ENCODE data around the gene DHX29.

DHX29 gene

DNA sequence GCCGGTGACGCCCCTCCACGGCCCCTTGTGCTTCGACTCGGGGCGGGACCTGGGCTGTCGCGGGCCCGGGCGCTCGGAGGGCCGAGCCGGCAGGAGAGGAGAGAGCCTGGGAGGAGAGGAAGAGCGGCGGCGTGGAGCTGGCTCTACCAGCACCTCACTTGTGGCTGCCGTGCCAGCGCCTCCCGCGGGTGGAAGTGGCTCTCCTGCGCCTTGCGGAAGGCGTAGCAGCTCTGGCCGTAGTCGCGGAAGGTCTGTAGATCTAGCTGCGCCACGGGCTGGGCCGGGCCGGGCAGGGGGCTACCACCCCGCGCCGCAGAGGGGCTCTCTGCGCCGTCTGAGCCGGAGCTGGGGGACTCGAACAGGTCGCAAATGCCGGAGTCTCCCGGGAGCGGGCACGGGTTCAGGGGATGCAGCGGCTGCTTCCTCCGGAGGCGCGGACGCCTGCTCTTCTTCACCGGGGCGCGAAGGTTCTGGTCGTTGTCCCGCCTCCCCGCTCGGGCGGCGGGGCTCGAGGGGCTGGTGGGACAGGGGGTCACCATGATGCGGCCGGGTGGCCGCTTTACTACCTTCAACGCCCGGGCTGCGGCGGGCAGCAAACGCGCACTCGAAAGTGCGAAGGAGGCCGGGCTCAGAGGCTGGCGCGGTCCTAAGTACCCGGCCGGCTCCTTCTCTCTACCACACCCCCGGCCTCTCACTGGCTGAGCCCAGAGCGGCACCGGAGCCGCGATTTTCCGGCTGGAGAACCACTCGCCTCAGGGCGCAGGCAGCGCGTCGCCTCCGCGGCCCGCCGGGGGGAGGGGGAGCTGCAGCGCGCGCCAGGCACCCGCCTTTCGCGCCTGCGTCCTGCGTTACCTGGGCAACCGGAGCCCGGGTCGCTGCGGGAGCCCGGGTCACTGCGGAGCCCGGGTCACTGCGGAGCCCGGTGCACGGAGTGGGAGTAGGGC is 74.2 kb downstream of the DHX29 start, which contains the start of gene CCNO:
Gene CCNO, minus strand, starts transcription at position 624 of the 944 bp plus-strand sequence. Its CDS starts 85 bp downstream, at position 539.
- no peak for DNase-seq (ENCODE audit: low read depth in 2 of 2)

DNA sequence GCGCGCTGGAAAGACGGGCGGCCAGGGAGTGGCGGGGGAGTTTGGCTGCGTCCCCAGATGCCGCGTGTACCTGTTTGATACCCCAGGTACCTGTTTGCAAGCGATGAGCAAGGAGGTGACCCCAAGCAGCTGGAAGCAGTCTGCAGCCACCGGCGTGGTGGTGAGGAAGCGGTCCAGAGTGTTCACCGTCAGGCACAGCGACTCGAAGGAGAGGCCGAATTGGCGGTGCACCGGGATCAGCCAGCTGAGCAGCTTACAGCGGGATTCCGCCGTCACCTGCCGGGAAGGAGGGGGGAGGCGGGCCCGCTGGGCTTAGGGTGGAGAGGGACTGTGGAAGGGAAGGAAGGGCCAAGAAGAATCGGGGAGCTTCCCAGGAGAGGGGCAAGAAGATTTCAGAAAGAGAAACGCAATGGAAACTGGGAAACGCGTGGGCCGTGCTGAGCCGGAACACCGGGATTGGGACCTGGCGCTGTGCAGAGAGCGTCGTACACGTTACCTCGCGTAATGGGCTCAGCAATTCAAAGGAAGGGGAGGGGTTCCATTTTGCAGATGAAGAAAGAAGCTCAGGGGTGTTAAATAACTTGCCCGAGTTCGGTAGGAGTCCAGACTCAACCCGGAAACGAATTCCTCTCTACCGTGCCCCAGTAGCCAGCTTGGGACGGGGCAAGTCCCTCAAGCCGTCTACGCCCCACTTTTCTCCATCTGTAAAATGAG is 75.1 kb downstream of the DHX29 start:
- DNase-seq (ENCODE audit: low read depth in 2 of 2), result no peak

DNA sequence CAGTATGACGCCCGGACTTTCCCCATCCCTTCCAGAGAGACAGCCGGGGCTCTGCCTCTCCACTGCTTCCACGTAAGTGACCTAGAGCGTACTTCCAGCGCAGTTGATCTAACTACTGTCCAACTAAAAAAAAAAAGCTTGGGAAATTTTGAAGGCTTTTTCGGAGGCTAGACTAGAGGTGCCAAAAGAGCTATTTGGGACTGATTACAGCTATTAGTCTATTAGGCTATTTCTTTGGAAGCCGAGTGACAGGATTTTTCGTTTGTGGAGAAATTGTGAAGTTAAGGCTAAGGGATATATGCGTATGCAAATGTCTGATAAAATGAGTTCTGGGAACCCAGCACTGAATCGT is 75.6 kb downstream of the DHX29 start:
- no peak for DNase-seq (ENCODE audit: low read depth in 2 of 2)

DNA sequence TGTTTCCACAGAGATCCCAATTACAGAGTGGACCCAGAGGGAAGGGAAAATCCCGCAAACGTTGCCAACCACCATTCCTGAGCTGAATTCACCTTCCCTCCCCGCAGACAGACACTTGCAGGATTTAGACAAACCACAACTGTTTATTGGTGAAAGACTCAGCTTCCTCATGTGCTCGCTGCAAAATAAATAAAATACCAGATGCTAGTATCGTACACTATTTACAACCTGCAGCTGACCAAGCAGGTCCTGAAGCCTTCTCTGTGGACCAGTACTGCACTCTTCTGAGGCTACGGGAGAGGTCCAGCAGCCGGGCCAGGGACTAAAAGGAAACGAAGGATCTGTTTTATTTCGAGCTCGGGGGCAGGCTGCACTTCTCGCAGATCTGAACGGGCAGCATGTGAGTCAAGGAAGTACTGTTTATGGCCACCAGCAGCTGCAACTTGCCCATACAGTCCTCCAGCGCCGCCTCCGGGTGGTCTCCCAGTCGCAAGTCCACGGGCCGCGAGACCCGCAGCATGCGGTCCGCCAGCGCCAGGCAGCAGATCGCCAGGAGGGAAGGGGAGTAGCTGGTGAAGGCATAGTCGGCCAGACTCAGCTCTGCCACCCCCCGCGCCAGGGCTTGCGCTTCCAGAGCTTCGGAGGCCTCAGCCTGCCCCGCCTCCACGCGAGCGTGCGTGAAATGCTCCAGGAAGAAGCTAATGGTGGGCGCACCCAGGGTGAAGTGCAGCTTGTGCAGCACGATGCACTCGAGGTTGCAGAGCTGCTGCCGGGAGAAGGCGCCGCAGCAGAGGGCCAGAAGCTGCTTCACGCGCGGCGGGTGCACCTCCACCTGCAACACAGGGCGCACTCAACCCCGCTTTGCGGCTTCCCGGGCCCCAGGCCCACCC is 76.2 kb downstream of the DHX29 start:
- DNase-seq (ENCODE audit: low read depth in 2 of 2), result no peak

DNA sequence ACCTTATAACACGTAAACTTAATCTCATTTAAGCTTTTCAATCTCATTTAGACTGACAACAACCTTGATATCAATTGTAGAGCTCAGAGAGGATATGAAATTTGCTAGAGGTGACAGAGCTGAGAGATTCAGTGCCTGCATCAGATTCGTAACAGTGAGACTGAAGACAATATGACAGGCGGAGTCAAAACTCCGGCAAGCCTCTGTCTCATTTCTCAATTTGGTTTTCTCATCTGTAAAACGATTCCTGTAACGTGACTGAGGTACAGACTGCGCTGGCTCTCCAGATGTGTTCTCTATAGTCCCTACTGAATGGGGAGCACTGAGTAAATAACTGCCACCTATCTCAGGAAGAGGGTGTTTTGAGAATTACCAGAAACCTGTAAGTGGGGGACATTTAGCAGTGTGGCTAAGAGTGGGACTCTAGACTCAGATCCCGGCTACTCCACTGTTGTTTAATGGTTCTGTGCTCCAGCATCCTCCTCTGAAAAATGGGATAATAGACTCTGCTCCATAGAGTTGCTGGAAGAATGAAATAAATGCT is 77.3 kb downstream of the DHX29 start:
- no peak for DNase-seq (ENCODE audit: low read depth in 2 of 2)

DNA sequence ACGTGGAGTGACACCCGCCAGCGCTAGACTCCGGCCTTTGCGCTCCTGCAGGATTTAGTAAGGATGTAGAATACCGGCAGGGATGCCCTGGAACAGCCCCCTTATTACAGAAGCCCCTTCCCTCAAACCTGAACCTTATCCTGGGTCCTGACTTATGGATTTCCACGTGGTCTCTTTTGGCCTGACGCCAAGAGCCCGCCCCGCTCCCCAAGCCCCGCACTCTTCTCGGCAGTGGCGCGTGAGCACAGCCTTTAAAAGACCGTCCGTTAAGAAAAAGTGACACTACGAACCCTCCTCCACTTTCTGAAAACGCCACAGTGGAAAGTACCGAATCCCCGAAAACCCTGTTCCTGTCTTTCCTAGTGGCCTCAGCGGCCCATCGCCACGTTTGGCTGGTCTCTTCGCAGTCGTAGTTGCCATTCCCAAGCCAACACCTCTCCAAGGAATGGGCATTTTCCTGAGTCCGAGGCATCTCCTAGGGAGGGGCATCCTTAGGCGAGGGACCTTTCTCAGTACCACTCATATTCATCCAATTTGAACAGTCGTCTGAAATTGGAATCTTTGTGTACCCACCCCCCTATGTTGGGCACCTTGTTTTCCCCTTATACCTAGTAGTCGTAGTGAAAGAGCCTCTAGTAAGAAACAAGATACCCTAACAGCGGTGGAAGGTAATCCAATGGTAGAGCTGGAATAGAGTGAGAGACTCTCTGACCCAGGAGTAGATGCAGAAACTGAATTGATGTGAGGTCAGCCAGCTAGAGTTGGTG is 79.6 kb downstream of the DHX29 start:
- DNase-seq (ENCODE audit: low read depth in 2 of 2), result no peak

DNA sequence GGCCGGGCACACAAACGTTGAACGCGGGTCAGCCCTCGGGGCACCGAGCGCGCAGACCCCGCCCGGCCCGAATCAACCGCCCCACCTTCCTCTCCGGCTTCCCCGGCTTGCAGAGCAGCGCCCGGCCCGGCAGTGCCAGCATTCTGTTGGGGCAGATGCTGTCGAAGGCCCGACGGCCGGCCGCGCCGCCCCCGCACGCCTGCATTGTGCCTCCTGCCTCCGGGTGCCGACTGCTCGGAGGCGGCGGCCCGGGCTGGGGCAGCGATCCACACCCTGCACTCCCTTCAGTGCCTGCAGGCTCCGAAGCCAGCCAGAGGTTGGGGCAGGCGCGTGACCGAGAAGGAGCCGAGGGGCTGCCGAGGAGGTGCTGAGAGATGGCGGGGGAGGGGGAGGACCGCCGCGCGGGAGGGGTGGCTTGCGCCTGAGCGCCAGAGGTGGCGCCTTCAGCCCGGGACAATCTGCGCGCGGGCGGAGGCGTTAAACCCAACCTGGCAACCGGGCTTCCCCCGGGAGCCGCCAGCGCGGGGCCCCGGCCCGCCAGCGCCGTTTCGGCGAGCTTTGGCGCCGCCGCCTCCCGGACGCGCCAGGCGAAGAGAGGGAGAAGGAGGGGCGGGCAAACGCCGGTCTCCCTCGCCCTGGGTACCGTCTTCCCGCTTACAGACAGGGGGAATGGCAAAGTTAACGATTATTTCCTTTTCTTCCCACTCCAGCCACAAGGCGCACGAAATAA is 80.4 kb downstream of the DHX29 start, which contains the start of gene MCIDAS:
Gene MCIDAS, minus strand, starts transcription at position 382 of the 730 bp plus-strand sequence. Its CDS starts 177 bp downstream, at position 205.
- DNase-seq (ENCODE audit: low read depth in 2 of 2), result no peak

DNA sequence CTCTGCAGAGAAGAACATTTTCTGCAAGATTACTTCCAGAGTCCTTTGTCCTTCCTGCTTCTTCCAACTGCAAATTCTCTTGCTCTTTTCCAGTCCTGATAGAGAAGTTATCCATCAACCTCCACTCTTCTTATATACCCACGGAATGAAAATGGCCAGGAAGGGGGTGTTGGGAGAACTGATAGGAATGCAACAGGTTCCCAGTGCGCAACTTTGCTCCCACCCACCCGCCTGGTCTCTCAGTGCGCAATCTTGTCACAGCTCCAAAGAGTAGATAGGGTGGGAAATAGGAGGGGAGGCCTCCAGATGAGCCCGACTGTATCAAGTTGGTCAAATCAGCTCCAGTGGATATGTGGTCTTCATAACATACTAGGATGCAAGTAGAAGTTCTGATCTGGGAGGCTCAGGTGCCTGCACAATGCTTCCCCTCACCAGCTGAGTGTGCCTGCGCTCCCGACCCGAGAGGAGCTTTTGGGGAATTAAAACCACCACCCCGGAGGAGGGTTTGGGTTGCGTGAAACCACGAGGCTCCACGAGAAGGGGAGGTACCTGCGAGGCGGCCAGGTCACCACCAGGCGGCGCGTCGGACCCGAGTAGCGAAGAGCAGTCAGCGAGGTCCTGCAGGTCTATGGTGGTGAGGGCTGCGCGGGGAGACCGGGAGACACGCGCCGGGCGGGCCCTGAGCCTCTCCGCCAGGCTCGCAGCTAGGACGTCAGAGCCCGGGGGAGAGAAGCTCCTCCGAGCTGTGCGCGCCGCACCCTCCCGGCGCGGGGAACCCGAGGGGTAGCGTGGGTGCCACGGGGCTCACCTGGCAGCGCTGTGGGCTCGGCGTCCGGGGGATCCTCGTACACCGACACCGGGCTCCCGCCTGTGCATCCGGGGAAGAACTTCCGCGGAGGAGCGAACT is 81.2 kb downstream of the DHX29 start:
- no peak for DNase-seq (ENCODE audit: low read depth in 2 of 2)

DNA sequence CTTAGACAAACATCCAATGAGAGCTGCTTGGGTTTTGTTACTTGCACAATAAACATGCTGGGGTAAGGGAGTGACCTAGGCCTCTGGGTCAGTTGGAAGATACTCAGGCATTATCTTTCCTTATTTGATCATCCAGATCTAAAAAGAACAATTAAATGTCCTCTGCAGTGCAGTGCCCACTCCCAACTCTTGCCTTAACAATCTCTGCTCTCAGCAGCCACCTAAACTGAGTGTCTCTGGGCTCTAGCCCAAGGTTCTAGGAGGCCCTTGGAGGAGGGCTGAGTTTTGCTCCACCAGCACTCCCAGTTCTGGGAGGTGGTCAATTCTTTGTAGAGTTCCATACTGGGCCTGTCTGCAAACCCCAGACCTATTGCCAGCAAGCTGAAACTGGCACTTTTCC is 82.1 kb downstream of the DHX29 start:
- no peak for DNase-seq (ENCODE audit: low read depth in 2 of 2)

DNA sequence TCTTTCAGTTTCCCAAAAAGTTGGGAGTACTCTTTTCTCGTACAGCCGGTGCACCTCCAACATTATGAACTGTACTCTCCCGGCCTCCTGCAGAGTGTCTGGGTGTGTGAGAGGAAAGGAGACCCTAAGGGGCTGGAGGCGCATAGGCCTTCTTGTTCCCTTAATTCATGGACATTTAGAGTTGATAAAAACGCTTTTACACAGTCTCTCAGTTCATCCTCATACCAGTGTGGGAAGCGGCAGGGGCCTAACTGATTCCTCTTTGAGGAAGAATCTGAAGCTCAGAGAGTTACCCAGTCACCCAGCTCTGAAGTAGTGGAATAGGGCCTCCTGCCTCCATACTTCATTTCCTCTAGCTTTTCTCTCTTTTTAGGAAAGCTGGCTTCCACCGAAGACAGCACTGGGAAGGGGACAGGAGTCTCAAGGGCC is 83.7 kb downstream of the DHX29 start:
- no peak for DNase-seq (ENCODE audit: low read depth in 2 of 2)

DNA sequence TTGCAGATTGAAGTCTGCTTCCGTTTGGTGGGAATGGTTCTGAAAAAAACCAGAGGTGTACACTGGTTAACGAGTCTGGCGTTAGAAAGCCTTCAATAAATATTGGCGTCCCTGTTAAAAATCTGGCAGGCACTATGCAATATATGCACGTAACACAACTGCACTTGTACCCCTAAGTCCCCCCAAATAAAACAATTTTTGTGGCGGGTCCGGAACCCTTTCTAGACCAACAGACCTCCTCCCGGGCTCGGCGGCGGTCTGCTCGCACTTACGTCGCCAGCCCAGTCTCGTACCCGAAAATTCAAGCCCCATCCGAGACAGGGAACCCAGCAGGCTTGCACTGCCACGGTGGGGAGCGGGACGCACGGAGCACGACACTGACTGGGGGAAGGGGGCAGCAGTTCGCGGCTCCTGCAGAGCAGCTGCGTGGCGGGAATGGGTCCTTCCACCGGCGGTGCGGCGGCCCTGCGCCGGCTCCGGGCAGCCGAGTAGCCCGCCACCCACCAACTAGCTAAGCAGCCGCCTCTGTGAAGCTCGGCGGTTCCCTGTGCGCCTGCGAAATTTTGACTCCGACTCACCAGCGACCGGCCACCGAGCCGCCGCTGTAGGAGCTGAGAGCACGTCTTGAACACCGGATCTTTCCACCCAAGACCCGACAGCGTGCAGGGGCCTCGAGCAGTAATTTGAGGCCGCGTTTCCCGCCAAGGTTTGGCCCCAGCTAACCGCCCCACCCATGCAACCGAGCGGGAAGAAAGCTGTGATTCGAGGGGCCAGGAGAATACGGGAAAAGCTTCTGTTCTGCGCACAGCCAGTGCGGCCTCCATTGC is 84.3 kb downstream of the DHX29 start:
- no peak for DNase-seq (ENCODE audit: low read depth in 2 of 2)

DNA sequence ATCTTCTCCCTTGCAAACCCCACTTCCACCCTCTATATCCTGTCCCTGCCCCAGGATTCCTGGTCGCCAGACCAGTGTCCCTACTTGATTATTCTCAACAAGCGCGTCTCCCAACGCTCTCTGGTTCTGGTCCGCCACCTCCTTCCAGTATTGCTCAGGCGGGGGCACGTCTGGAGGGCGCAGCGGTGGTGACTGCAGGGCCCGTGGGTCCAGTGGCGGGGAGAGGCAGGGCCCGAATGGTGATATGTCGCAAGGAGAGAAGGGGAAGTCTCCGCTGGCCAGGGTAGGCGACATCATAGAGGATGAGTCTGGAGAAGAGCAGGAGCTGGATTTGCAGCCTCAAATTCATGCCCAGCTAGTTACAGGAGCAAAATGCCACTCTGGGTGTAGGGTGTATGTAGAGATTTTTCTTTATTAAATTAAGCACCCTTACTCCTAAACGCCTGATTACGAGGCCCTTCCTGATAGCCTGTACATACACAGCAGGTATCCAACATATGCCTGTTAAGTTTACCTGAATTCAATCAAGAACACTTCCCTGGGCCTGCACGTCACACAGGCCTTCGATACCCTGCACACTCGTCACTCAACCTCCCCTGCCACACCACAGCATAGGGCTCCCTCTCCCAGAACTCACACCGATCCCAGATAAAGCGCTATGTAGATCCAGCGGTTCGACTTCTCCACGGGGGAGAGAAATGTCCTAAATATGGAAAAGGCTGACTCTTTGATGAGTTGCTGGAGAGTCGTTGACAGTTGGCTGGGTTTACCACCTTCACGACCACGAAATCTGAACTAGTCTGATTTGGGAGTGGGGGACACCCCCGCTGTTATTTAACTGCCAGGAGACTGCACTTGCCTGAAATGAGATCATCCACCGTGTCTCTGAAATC is 85.2 kb downstream of the DHX29 start:
- DNase-seq (ENCODE audit: low read depth in 2 of 2), result no peak

DNA sequence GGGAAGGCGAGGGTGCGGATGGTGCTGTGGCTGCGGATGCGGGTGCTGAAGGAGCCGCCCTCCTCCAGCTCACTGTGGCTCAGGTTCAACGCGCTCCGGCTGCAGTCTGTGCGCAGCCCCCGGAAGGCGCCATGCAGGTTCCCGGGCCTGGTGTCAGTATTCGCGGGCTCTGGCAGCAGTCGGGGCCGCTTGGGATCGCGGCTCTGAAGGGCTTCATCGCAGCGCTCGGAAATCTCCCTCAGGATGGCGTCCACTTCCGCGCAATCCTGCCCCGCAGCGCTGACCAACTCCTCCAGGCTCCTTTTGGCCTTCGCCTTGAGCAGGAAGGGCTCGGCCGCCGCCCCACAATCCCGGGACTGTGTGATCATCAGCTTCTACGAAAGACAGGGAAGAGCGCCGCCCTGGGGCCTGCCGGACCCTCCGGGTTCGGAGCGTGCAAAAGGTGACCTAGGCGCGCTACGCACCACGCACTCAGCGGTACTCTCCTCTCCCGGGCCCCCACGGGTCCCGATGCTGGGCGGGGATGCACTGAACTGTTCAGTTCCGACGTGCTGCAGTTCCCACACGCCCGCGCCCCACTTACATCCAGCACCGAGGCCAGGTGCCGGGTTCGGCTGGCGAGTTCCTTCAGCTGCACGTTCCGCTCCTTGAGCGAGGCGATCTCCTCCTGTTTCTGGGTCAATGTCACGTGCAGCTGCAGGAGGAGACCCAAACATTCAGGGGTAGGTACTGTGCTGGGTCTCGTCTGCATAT is 86.9 kb downstream of the DHX29 start:
- no peak for DNase-seq (ENCODE audit: low read depth in 2 of 2)

DNA sequence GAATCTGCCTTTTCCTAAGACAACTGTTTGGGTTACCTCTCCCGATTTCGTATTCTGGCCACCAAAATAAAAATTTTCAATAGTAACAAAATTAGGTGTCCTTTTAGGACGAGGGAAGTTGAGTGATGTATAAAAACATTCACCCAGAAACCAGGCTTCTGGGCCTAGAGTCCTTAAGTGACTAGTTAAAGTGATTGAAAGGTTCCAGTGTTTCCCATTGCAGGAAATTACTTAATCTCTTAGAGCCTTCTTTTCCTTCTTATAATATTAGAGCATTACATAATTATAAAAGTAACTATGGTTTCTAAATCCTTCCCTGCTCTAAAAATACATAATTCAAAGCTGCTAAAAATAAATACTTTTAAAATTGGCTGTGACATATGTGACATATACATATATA is 87.7 kb downstream of the DHX29 start:
- no peak for DNase-seq (ENCODE audit: low read depth in 2 of 2)

DNA sequence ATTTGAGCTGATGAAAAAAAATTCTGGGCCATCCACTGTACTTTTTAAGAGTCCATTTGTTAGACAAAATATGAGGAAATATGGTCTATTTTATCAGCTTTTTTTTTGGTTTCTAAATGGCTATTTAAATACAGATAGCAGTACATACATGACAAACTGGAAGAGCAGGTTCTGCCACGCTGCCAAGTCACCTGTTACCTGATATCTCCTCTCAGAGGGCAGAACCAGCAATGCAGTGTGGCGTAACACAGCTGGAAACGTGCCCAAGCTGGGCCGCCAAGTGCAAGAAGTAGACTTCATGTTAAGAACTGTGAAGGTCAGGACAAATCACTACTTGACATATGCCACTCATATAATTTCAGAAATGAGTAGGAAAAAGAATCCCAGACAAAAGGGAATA is 88.5 kb downstream of the DHX29 start:
- DNase-seq (ENCODE audit: low read depth in 2 of 2), result no peak

DNA sequence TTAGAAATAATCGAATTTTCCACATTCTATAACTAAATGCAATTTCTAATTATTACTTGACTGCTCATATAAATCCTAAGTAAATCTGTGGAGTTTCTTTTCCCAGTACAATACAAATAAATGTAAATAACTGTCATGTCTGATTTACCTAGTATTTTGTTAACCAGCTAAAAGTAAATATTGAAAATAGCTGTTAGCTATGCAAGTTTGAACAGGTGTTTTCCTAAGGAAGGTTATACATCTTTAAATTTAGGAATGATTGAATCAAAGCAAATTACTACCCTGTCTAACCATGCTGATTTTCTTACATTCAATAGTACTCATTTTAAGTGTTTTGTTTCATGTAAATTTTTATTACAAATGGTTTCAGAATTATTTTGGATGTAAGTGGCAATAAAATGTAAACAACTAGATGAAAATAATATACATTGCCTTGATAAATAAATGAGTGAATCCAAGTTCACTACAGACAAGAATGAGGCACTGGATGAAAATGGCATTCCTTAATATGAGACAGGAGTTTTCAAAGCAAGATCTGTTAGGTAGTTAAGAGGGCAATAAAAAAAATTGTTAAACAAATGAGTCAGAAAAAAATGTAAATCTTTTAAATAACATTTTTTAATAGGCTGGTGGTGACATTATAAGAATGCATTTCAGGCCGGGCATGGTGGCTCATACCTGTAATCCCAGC is 96.2 kb downstream of the DHX29 start:
- DNase-seq (ENCODE audit: low read depth in 2 of 2), result no peak

Data from activated CD8-positive, alpha-beta memory T cell treated with anti-CD3 and anti-CD28 coated beads for 4 hours (primary cell).